ENCODE data around the gene ANKRD35. TPM values are rescaled to one million over a fixed set of nuclear protein-coding genes. Genes with fewer than 3 reads are reported as not detected.

The ANKRD35 gene
- total and polyA plus RNA-seq, 9 of the 15 experiments (the other 6 are each of a cell fraction or from before 2014, with no cell fraction given): 0.07 to 0.14 (median 0.07) TPM; not detected in 5

DNA sequence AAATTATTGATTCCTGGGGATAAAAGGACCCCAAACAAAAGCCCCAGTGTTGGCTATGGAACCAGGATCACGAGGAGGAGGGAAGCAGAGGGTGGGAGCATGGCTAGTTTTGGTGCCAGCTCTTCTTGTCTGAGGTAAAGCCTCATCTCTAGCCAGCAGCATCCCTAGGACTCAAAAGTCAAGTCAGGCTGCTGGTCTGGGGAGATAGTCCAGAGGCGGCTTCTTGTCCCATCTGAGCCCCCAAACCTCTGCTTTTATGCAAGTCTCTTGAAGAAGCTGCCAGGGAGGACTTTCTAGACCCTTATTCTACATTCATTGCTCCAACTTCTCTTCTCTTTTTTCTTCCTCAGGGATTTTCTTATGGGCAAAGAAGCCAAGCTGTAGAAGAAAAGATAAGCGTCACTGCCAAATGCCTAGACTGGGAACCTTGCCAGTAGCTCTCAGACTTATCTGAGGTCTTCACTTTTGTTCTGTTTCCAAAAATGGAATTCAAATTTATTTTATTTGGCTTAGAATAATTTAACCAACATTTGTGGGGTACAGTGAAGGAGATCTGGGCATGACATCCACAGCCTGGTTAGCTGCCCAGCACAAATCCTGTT, 6.9 kb upstream of the ANKRD35 start (continued):
- TF ChIP-seq ZNF395 (CRISPR knock-in tag; IDR thresholded peaks at IDR 0.05) (0 out of 2 replicates have a peak, but pooled peaks have one; percentile 38), BACH1 (tag; IDR thresholded peaks at IDR 0.05) (peak; percentile 45; the same call in 1 of the 2 replicates), HINFP (tag; conservative IDR thresholded peaks at IDR 0.05; ENCODE audit: low read depth) (0 out of 2 replicates have a peak, but pooled peaks have one; percentile 24), ZNF449 (CRISPR knock-in tag; IDR thresholded peaks at IDR 0.05) (no peak), CBFA2T3 (IDR thresholded peaks at IDR 0.05) (peak; percentile 54), CTCF (IDR thresholded peaks at IDR 0.05 in 2 of 3, conservative IDR thresholded peaks at IDR 0.05 in 1 of 3; ENCODE audit: insufficient read depth in 2 of 3, low read depth in 1 of 3, low read length in 3 of 3) (no peak), TBP (optimal IDR thresholded peaks at IDR 0.05; ENCODE audit: low read depth, low read length) (no peak), RCOR1 (IDR thresholded peaks at IDR 0.05; ENCODE audit: borderline replicate concordance in 1 of 2, low read depth in 2 of 2, low read length in 2 of 2) (peak in 1 of 2 experiments; percentile 19; a peak in 1 of 4 replicates), CREM (IDR thresholded peaks at IDR 0.05; ENCODE audit: low read depth) (peak; percentile 41; the same call in 1 of the 2 replicates), ARID1B (IDR thresholded peaks at IDR 0.05) (peak; percentile 67), TAL1 (IDR thresholded peaks at IDR 0.05) (peak; percentile 35; the same call in 1 of the 2 replicates), NFIC (IDR thresholded peaks at IDR 0.05) (peak; percentile 89), ZBTB2 (IDR thresholded peaks at IDR 0.05) (no peak), FOSL1 (tag; conservative IDR thresholded peaks at IDR 0.05) (peak; percentile 38; the same call in 1 of the 2 replicates)
